H9 (cell line): ENCODE results near the gene MMP19. TPM values are rescaled to one million over a fixed set of nuclear protein-coding genes. Genes with fewer than 3 reads are reported as not detected.

ENCODE experiments used
- DNase-seq: peaks from one replicate; pipeline ENCODE4 v3.0.0-alpha.2; 2017
- H2AFZ ChIP-seq: one replicate; pipeline ENCODE4 v1.6.1; 2013; ENCODE audit warnings: mild to moderate bottlenecking, low read length, control low read depth, moderate library complexity
- H2AK5ac ChIP-seq: 2 replicates; pipeline ENCODE4 v1.6.1; 2013; ENCODE audit warnings: low read length, control low read depth, mixed read lengths; ENCODE audit not compliant: insufficient read length
- H2BK120ac ChIP-seq: one replicate; pipeline ENCODE4 v1.6.1; 2013; ENCODE audit warnings: low read depth, mild to moderate bottlenecking, low read length, control low read depth, inconsistent platforms; ENCODE audit not compliant: poor library complexity, severe bottlenecking
- H2BK12ac ChIP-seq: 2 replicates; pipeline ENCODE4 v1.6.1; 2013; ENCODE audit warnings: low read length, control low read depth, mixed read lengths, low read depth; ENCODE audit not compliant: insufficient read length
- H2BK15ac ChIP-seq: 2 replicates; pipeline ENCODE4 v1.6.1; 2013; ENCODE audit warnings: low read depth, low read length, control low read depth
- H2BK20ac ChIP-seq: one replicate; pipeline ENCODE4 v1.6.1; 2013; ENCODE audit warnings: low read depth, mild to moderate bottlenecking, low read length, control low read depth, inconsistent platforms; ENCODE audit not compliant: poor library complexity, severe bottlenecking
- H2BK5ac ChIP-seq: 2 replicates; pipeline ENCODE4 v1.6.1; 2013; ENCODE audit warnings: low read length, control low read depth, mixed read lengths; ENCODE audit not compliant: insufficient read length
- H3K14ac ChIP-seq: 2 replicates; pipeline ENCODE4 v1.6.1; 2013; ENCODE audit warnings: low read length, control low read depth; ENCODE audit not compliant: insufficient read depth
- H3K18ac ChIP-seq: 2 replicates; pipeline ENCODE4 v1.6.1; 2013; ENCODE audit warnings: low read depth, mild to moderate bottlenecking, mixed read lengths, low read length, control low read depth; ENCODE audit not compliant: insufficient read length
- H3K23ac ChIP-seq: 2 replicates; pipeline ENCODE4 v1.6.1; 2013; ENCODE audit warnings: low read length, control low read depth, mixed read lengths, low read depth; ENCODE audit not compliant: insufficient read length
- H3K23me2 ChIP-seq: 2 replicates; pipeline ENCODE4 v1.6.1; 2013; ENCODE audit warnings: low read depth, mild to moderate bottlenecking, mixed read lengths, low read length, control low read depth; ENCODE audit not compliant: insufficient read length, poor library complexity, severe bottlenecking
- H3K27ac ChIP-seq: 2 replicates; pipeline ENCODE4 v1.5.1; 2013; ENCODE audit warnings: low read length, control low read depth, mixed read lengths, low read depth; ENCODE audit not compliant: insufficient read length
- H3K27me3 ChIP-seq: 2 replicates; pipeline ENCODE4 v1.6.1; 2013; ENCODE audit warnings: low read length, control low read depth, inconsistent platforms; ENCODE audit not compliant: insufficient read depth
- H3K4ac ChIP-seq: 2 replicates; pipeline ENCODE4 v1.6.1; 2013; ENCODE audit warnings: low read depth, mild to moderate bottlenecking, control low read depth, inconsistent platforms, low read length, moderate library complexity
- H3K4me1 ChIP-seq: 2 replicates; pipeline ENCODE4 v1.6.1; 2013; ENCODE audit warnings: low read length, control low read depth, inconsistent platforms; ENCODE audit not compliant: insufficient read depth
- H3K4me2 ChIP-seq: 2 replicates; pipeline ENCODE4 v1.6.1; 2013; ENCODE audit warnings: low read length, control low read depth, mixed read lengths; ENCODE audit not compliant: insufficient read length, insufficient read depth
- H3K56ac ChIP-seq: 2 replicates; pipeline ENCODE4 v1.6.1; 2013; ENCODE audit warnings: low read depth, mild to moderate bottlenecking, mixed read lengths, low read length, control low read depth; ENCODE audit not compliant: insufficient read length
- H3K79me1 ChIP-seq: 2 replicates; pipeline ENCODE4 v1.6.1; 2013; ENCODE audit warnings: low read depth, mild to moderate bottlenecking, moderate library complexity, low read length, control low read depth, inconsistent platforms; ENCODE audit not compliant: insufficient read depth, poor library complexity, severe bottlenecking
- H3K79me2 ChIP-seq: 2 replicates; pipeline ENCODE4 v1.6.1; 2013; ENCODE audit warnings: low read length, control low read depth, inconsistent platforms; ENCODE audit not compliant: insufficient read depth
- H3K9ac ChIP-seq: 2 replicates; pipeline ENCODE4 v1.6.1; 2013; ENCODE audit warnings: low read length, control low read depth, mixed read lengths; ENCODE audit not compliant: insufficient read length; ENCODE audit errors: extremely low read depth
- H3K9me3 ChIP-seq: one replicate; pipeline ENCODE4 v1.6.1; 2013; ENCODE audit warnings: low read depth, low read length, inconsistent platforms; ENCODE audit not compliant: control insufficient read depth
- H3T11ph ChIP-seq: one replicate; pipeline ENCODE4 v1.6.1; 2013; ENCODE audit warnings: mild to moderate bottlenecking, low read length, control low read depth, inconsistent platforms
- H4K20me1 ChIP-seq: one replicate; pipeline ENCODE4 v1.6.1; 2013; ENCODE audit not compliant: control insufficient read depth, insufficient read length, insufficient read depth
- H4K5ac ChIP-seq: 2 replicates; pipeline ENCODE4 v1.6.1; 2013; ENCODE audit warnings: low read depth, mild to moderate bottlenecking, mixed read lengths, low read length, control low read depth; ENCODE audit not compliant: insufficient read length
- H4K8ac ChIP-seq: replicated peaks from 2 replicates; pipeline ENCODE4 v1.6.1; 2013; ENCODE audit warnings: low read length, control low read depth, mixed read lengths, low read depth; ENCODE audit not compliant: insufficient read length
- H4K91ac ChIP-seq: 2 replicates; pipeline ENCODE4 v1.6.1; 2013; ENCODE audit warnings: low read depth, mild to moderate bottlenecking, moderate library complexity, mixed read lengths, low read length, control low read depth; ENCODE audit not compliant: insufficient read length
- H3K27ac Mint-ChIP-seq, 3 experiments: 2 replicates in 2 of 3; 3 replicates in 1 of 3; pipeline ENCODE4 v1.8.0; 2020 to 2021; ENCODE audit warnings: mixed read lengths in 3 of 3, mild to moderate bottlenecking in 1 of 3, moderate library complexity in 1 of 3
- H3K27me3 Mint-ChIP-seq: 2 replicates; pipeline ENCODE4 v1.8.0; 2021; ENCODE audit warnings: low read depth, mild to moderate bottlenecking, moderate library complexity, mixed read lengths
- H3K36me3 Mint-ChIP-seq, 3 experiments: 2 replicates in 2 of 3; 3 replicates in 1 of 3; pipeline ENCODE4 v1.8.0; 2020 to 2021; ENCODE audit warnings: low read depth in 3 of 3, mixed read lengths in 3 of 3; ENCODE audit not compliant: insufficient read depth in 1 of 3
- H3K4me1 Mint-ChIP-seq, 2 experiments: 2 replicates each; pipeline ENCODE4 v1.8.0; 2020; ENCODE audit warnings: mixed read lengths in 2 of 2
- H3K4me3 Mint-ChIP-seq, 2 experiments: 2 replicates in 1 of 2; 3 replicates in 1 of 2; pipeline ENCODE4 v1.8.0; 2020 to 2021; ENCODE audit warnings: mild to moderate bottlenecking in 2 of 2, mixed read lengths in 2 of 2, moderate library complexity in 1 of 2
- H3K9me3 Mint-ChIP-seq, 2 experiments: 2 replicates in 1 of 2; 3 replicates in 1 of 2; pipeline ENCODE4 v1.8.0; 2020; ENCODE audit warnings: mild to moderate bottlenecking in 2 of 2, mixed read lengths in 2 of 2, moderate library complexity in 1 of 2
- CTCF ChIP-seq: fragments of 200-600 bp; sonication (generic); conservative IDR thresholded peaks from 3 replicates; pipeline ENCODE4 v1.8.0; 2021; ENCODE audit warnings: antibody characterized with exemption, mild to moderate bottlenecking
- WGBS: extraction: QIAGEN DNeasy Blood & Tissue Kit; methylation state at CpG from one replicate; pipeline ENCODE4 v1.1.7; 2013; ENCODE audit warnings: missing lambda C conversion rate, low lambda C conversion rate, mixed read lengths; ENCODE audit not compliant: insufficient read length; ENCODE audit errors: extremely low coverage; 5-methylcytosine and 5-hydroxymethylcytosine counted together
- long read RNA-seq: library from polyadenylated mRNA; unstranded; transcript quantifications from one replicate; pipeline ENCODE4 v2.0.0, GENCODE V29; 2020
- total RNA-seq: library from RNA; stranded (reverse); gene quantifications from 2 replicates; pipeline ENCODE4 v1.2.1, GENCODE V29; 2021

Gene MMP19
- 1.7 and 2.4 TPM in 2 replicates for total RNA-seq
- long read RNA-seq, partial matches to known transcripts = 0 of 4 reads
- long read RNA-seq, other reads (novel, unspliced or antisense) = 4 of 4 reads

GRCh38 chr12:55842681-55843429, at the start of gene MMP19:
Gene MMP19, minus strand, starts transcription at chr12:55842936. Its CDS starts 106 bp downstream, at chr12:55842830.
- Histone ChIP-seq H3K4me2 (peak within 1 kb of the TSS; percentile 15), H4K5ac (no peak within 1 kb of the TSS), H2BK120ac (no peak within 1 kb of the TSS), H2BK15ac (no peak within 1 kb of the TSS), H2BK20ac (no peak within 1 kb of the TSS), H3K9me3 (no peaks in the 10 kb centered on the region), H3K79me1 (no peaks in the 10 kb centered on the region), H3T11ph (no peak within 1 kb of the TSS), H3K23me2 (no peaks in the 10 kb centered on the region), H3K9ac (no peak within 1 kb of the TSS), H3K23ac (no peak within 1 kb of the TSS), H3K56ac (no peak within 1 kb of the TSS), H3K4ac (no peak within 1 kb of the TSS), H4K20me1 (peaks cover 3% of the 10 kb centered on the region), H4K91ac (no peak within 1 kb of the TSS), H3K27me3 (no peaks in the 10 kb centered on the region), H2AFZ (no peak within 1 kb of the TSS), H3K4me1 (no peaks in the 10 kb centered on the region; the same call in 1 of the 2 replicates), H3K14ac (no peak within 1 kb of the TSS), H2AK5ac (no peak within 1 kb of the TSS), H4K8ac (no peak within 1 kb of the TSS), H3K79me2 (no peaks in the 10 kb centered on the region), H2BK5ac (no peak within 1 kb of the TSS), H2BK12ac (no peak within 1 kb of the TSS), H3K27ac (no peak within 1 kb of the TSS), H3K18ac (no peak within 1 kb of the TSS)
- peak; percentile 73 for DNase-seq
- WGBS = no CpG with 5 or more reads among the region's 10 CpGs
- Mint-ChIP-seq H3K9me3 (no peaks in the 10 kb centered on the region), H3K27ac (peak within 1 kb of the TSS; percentile 14 to 85 (median 80); a peak in 4 of 7 replicates), H3K4me1 (peaks cover 25 to 29% of the 10 kb centered on the region in 2 experiments), H3K27me3 (0 out of 2 replicates have a peak, but pooled peaks cover 2% of the 10 kb centered on the region), H3K4me3 (peak within 1 kb of the TSS; percentile 31 to 35; a peak in 3 of 5 replicates), H3K36me3 (no peaks in the 10 kb centered on the region)
- TF ChIP-seq CTCF = no peak
